Gastroesophageal sphincter (tissue), 3 donors: ENCODE data around the gene TRNT1.

Experiments
- POLR2A ChIP-seq, 2 donors: fragments of 450-650 bp; IDR thresholded peaks; one replicate each; pipeline ENCODE4 v1.6.1; 2017; ENCODE audit warnings: antibody characterized with exemption in 2 of 2, mild to moderate bottlenecking in 2 of 2, moderate library complexity in 1 of 2
- TF ChIP-seq, protein P1 (sequence below), 4 experiments: fragments of 200-600 bp in 2 of 4; fragments of 450-650 bp in 2 of 4; sonication (generic) in 1 of 4; IDR thresholded peaks; one replicate each; pipeline ENCODE4 v1.5.1; 2017 to 2019; ENCODE audit warnings: antibody characterized with exemption in 4 of 4, mild to moderate bottlenecking in 2 of 4, moderate library complexity in 2 of 4

DNA sequence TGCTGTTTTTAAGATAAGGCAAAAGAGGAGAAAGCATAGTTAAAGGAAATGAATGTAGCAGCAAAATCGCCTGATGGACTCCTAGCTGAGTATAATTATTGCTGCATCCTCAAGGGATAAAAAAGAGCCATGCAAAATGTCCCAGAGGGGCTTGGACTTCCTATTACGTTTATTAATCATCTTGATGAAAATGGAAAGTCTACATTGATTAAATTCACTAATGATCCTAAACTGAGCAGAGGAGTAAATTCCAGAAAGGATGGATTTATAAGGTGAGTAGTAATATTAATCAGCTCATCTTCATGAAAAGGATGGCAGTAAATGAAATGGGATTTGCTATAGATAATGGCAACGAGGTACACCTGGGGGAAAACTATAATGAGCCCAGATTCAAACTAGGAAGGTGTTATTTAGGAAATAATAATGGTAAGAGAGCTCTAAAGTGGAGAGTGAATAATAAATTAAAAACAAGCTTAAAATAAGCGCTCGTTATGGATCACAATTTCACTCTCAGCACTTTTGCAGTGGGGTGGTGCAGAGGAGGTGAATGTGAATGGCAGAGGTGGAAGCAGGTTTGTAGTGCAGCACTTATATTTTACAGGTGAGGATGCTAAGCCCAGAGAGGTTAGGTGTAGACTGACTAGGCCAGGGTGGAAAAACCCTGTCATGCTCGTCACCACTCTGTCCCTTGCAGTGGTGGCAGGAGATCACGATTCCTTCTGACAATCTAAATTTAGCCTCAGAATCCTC is 38.8 kb upstream of the TRNT1 start:
- TF ChIP-seq, protein P1, sequence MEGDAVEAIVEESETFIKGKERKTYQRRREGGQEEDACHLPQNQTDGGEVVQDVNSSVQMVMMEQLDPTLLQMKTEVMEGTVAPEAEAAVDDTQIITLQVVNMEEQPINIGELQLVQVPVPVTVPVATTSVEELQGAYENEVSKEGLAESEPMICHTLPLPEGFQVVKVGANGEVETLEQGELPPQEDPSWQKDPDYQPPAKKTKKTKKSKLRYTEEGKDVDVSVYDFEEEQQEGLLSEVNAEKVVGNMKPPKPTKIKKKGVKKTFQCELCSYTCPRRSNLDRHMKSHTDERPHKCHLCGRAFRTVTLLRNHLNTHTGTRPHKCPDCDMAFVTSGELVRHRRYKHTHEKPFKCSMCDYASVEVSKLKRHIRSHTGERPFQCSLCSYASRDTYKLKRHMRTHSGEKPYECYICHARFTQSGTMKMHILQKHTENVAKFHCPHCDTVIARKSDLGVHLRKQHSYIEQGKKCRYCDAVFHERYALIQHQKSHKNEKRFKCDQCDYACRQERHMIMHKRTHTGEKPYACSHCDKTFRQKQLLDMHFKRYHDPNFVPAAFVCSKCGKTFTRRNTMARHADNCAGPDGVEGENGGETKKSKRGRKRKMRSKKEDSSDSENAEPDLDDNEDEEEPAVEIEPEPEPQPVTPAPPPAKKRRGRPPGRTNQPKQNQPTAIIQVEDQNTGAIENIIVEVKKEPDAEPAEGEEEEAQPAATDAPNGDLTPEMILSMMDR (IDR thresholded peaks at IDR 0.05): no peak
- TF ChIP-seq POLR2A (IDR thresholded peaks at IDR 0.05): no peak
